K562 (cell line): ENCODE measurements around the gene FDPS.

Experiments
- ATF2 ChIP-seq: sonication (generic); formaldehyde crosslinking; IDR thresholded peaks from 2 replicates; pipeline ENCODE4 v1.8.1; 2022; ENCODE audit warnings: missing genetic modification reagents
- CTCF ChIP-seq, 3 experiments: IDR thresholded peaks in 2 of 3; conservative IDR thresholded peaks in 1 of 3; 2 replicates each; pipeline ENCODE4 v1.5.1; 2011 to 2012; ENCODE audit warnings: low read length in 3 of 3, mild to moderate bottlenecking in 3 of 3, control low read depth in 2 of 3, improper control_type of control experiment in 1 of 3, inconsistent platforms in 1 of 3, low read depth in 1 of 3, mixed read lengths in 1 of 3, moderate library complexity in 1 of 3; ENCODE audit not compliant: insufficient read depth in 2 of 3
- NRF1 ChIP-seq, 2 experiments: fragments of 450-650 bp; IDR thresholded peaks in 1 of 2; conservative IDR thresholded peaks in 1 of 2; 2 replicates each; pipeline ENCODE4 v1.6.1; 2014; ENCODE audit warnings: mild to moderate bottlenecking in 2 of 2
- POLR2A ChIP-seq: fragments of 450-650 bp; conservative IDR thresholded peaks from 2 replicates; pipeline ENCODE4 v1.6.1; 2016
- ZBTB11 ChIP-seq, 3 experiments: fragments of 200-800 bp in 1 of 3; fragments of 250-450 bp in 1 of 3; fragments of 450-650 bp in 1 of 3; sonication (Bioruptor Pico) in 1 of 3; sonication (Bioruptor generic) in 1 of 3; formaldehyde crosslinking in 1 of 3; IDR thresholded peaks; 2 replicates each; pipeline versions ENCODE4 v1.6.1 to v1.8.0; 2016 to 2022; ENCODE audit warnings: mild to moderate bottlenecking in 2 of 3, missing genetic modification characterization in 2 of 3, missing compliant biosample characterization in 1 of 3, moderate library complexity in 1 of 3
- ZNF274 ChIP-seq: IDR thresholded peaks from 2 replicates; pipeline ENCODE4 v1.6.1; 2011; ENCODE audit warnings: low read depth, mild to moderate bottlenecking, low read length, moderate library complexity, borderline replicate concordance

DNA sequence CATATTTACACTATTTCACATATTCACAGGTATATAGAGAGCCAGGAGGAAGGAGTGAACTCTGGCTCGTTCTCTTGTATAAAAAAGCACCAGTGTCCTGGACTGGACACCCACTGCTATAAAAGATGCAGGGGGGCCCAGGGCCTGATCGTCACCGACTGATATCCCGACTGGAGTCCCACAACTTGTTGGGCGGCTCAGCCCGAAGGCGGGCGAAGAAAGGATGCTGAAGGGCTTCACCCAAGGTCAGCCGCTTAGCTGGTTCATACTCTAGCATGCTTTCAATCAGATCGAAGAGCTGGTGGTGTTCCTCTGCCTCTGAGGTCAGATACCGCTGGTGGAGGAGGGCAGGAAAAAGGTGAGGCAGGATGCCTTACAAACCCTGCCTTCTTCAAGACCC, 45.6 kb upstream of the FDPS start:
- TF ChIP-seq CTCF (IDR thresholded peaks at IDR 0.05 in 2 of 3, conservative IDR thresholded peaks at IDR 0.05 in 1 of 3; ENCODE audit: insufficient read depth in 2 of 3, low read depth in 1 of 3, low read length in 3 of 3) (no peak), ZBTB11 (CRISPR knock-in tag; IDR thresholded peaks at IDR 0.05) (no peak), NRF1 (conservative IDR thresholded peaks at IDR 0.05 in 1 of 2, IDR thresholded peaks at IDR 0.05 in 1 of 2) (no peak), POLR2A (no peak), ATF2 (CRISPR knock-in tag) (no peak), ZNF274 (no peak)
